HG03108 (cell line): ENCODE measurements around the gene ABCC3.

Source experiments
- ATAC-seq: cut with Tn5 transposase; IDR thresholded peaks from one replicate; pipeline ENCODE4 v1.9.1; 2021; ENCODE audit warnings: moderate library complexity; ENCODE audit not compliant: unreplicated experiment

ABCC3 gene

DNA sequence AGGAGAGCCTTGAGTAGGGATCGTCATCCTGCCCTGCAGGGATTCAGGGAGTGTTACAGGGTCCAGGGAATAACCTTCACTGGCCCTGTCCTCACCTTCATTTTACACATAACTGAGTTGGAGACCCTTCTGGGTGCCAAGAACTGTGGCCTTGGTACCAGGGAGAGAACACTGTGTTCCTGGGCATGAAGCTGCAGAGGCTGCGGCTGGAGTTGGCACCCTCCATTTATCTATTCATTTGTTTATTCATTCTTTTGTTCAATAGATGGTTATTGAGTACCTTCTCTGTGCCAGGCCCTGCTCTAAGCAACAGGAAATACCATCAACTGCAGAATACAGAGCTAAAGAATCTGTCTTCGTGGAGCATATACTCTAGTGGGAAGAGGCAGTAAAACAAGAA, 6.7 kb downstream of the ABCC3 start:
- no peak for ATAC-seq

DNA sequence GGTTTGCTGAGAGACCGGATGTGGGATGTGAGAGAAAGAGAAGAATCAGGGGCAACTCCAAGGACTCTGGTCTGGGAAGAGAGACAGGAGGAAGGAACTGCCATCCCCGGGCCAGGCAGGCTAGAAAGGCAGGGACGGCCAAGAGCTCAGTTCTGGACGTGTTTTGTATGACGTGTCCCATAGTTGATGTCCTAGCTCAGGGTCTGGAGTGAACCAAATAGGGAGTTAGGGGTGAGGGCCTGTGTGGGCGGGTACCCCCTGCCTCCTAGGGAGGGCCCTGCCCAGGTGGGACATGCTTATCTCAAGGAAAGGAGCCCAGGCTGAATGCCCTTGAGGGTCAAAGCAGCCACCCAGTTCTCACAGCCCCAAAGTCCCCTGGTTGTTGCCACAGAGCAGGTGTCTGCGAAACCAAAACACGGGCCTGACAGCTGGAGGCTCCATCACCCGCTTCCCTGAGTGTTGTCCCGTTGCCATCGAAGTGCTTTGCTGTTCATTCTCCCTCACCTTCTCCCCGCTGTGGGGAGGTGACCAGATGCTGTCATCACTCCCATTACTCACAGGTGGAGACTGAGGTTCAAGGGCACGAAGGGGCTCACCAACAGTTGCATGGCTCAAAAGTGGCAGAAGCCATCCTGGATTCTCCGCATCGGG, 7.5 kb downstream of the ABCC3 start:
- no peak for ATAC-seq

- no peak for ATAC-seq
These were observed 8.3 kb downstream of the ABCC3 start for GRCh38 chr17:50642722-50643656.

- no peak for ATAC-seq
These were observed 11.3 kb downstream of the ABCC3 start for GRCh38 chr17:50645748-50646682.

- ATAC-seq, result no peak
These were observed 12.5 kb downstream of the ABCC3 start for GRCh38 chr17:50647187-50647586.

DNA sequence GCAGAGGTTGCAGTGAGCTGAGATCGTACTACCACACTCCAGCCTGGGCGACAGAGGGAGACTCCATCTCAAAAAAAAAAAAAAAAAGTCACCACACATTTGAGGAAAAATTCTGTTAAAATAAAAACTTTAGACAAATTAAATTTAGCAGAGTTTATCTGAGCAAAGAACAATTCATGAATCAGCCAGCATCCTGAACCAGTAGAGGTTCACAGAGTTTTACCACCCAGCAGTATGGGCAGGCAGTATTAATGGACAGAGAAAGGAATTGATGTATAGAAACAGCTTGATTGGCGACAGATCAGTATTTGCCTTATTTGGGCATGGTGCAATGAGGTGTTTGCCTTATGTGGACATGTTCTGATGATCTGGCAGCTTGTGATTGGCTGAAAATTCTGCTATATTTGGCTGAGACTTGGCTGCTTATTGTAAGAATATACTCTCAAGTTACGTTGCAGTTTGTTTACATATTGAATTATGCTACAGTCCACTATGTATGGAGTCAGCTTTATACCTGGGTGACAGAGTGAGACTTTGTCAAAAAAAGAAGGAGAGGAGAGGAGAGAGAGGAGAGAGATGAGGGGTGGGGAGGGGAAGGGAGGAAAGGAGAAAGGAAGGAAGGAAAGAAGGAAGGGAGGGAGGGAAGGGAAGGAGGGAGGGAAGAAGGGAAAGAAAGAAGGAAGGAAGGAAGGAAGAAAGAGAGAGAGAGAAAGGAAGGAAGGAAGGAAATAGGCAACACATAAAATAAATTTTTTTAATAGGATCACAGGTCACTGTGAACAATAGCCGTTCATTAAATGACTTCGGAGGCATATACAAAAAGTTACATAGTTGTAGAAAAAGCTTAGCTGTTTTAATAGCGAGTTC, 14.6 kb downstream of the ABCC3 start:
- ATAC-seq, result no peak

DNA sequence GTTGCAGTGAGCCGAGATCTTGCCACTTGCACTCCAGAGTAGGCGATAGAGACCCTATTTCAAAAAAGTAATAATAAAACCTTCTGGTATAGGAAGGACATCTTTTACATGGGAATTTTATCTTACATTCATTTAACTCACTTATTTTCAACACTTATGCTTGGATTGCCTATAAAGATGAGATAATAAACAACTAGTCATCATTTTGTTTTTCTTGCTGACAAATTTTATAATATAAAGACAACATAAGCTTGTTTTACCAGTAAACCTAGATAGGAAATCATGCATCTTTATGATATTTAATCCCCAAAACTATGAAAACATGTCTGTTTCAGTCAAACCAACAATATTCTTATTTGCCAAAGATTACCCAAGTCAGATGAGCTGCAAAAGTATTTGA, 17.0 kb downstream of the ABCC3 start:
- no peak for ATAC-seq

DNA sequence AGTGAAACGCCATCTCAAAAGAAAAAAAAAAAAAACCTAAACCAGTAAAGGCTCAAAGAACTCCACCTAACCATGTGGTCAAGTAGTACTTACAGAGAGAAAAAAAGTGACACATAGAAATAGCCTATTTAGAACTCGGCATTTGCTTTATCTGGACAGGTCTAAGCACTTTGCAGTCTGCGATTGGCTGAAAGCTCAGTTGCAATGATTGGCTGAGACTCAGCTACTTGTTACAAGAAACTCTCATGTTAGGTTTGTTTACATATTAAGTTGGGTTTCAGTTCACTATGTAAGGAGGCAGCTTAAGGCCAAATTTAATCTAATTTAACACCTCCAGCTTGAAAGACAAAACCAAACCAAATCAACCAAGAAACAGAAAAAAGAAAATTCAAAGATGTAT, 19.1 kb downstream of the ABCC3 start:
- ATAC-seq, result no peak

GRCh38 chr17:50656509-50656908, 21.8 kb downstream of the ABCC3 start:
- no peak for ATAC-seq

DNA sequence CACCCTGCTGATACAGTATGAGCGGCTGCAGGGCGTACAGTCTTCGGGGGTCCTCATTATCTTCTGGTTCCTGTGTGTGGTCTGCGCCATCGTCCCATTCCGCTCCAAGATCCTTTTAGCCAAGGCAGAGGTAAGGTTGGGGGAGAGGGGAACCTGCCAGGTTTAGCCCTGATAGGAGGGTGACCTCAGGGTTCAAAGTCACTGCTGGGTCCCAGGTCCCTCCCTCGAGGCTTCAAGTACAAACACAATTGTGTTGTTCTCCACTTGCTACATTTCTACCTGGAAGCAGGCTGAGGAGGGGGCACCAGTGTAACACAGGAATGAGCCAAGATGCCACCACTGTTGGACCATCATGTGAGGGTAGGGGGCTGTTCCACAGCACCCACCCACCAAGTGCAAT, 22.4 kb downstream of the ABCC3 start:
- no peak for ATAC-seq

DNA sequence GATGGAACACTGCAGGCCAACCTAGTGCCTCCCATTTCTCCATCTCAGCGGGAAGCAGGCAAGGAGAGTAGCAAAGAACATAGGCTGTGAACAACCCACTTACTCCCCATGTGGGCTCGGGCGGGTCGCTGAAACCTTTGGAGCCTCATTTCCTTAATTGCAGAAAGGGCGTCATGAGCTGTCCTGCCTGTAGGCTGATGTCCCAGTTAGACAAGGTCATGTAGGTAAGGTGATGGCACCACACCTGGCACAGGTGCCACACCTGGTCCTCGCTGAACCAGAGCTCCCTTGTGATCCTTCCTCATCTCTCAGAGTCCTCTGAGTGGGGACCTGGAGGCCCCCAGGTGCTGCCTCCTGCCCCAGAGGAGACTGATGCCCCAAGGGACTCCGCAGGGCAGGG, 22.9 kb downstream of the ABCC3 start:
- no peak for ATAC-seq

DNA sequence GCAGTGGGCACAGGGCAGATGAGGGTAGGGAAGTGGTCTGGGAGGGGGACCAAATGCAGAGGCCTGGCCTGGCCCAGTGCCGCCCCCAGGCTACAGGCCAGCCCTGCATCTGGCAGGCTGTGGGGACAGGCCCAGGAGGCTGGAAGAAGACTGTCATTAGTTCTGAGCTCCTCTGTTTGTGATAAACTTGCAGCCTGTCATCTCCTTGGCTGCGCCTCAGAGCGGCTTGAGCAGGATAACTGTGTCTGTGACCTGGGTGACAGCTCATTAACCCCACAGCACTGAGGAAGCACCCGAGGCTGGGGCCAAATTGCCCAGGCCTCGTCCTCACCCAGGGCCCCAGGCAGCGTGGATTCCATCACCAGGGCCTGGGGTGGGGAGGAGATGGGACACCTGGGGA, 23.9 kb downstream of the ABCC3 start:
- ATAC-seq, result no peak

- no peak for ATAC-seq
These were observed 24.5 kb downstream of the ABCC3 start for GRCh38 chr17:50659179-50659578.

- ATAC-seq, result no peak
These were observed 25.6 kb downstream of the ABCC3 start for GRCh38 chr17:50660042-50660886.

DNA sequence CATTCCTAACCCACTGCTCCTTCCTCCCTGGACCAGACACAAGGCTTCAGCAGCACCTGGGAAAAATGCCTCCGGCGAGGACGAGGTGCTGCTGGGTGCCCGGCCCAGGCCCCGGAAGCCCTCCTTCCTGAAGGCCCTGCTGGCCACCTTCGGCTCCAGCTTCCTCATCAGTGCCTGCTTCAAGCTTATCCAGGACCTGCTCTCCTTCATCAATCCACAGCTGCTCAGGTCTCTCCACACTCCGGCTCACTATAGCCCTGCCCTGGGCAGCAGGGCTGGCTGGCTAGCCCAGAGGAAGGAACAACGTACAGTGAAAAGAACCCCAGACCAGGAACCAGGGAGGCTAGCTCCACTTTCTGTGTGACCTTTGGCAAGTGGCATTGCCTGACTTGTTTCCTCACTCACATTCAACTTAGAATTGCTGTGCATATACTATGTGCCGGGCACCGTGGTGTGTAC, 26.2 kb downstream of the ABCC3 start:
- ATAC-seq, result no peak

GRCh38 chr17:50661348-50661747, 26.7 kb downstream of the ABCC3 start:
- ATAC-seq, result no peak

GRCh38 chr17:50661795-50662391, 27.2 kb downstream of the ABCC3 start:
- no peak for ATAC-seq

- ATAC-seq, result no peak
These were observed 28.0 kb downstream of the ABCC3 start for GRCh38 chr17:50662632-50663225.
